Measurements from ENCODE around the gene TNIK.
"Not testable (repeated sequence)": the region's sequence is repeated elsewhere in the genome, so short reads cannot be mapped to it uniquely, and the experiment has no call there.

The TNIK gene

GRCh38 chr3:171384101-171384891, 75.9 kb downstream of the TNIK start:
- no peak for DNase-seq (ENCODE audit: low read depth in 3 of 3)

- no peak for DNase-seq (ENCODE audit: low read depth in 3 of 3)
These were observed 76.8 kb downstream of the TNIK start for GRCh38 chr3:171383206-171384018.

GRCh38 chr3:171382347-171382746, 77.9 kb downstream of the TNIK start:
- not testable (repeated sequence) for DNase-seq (ENCODE audit: low read depth in 3 of 3)

GRCh38 chr3:171380711-171381425, 79.3 kb downstream of the TNIK start:
- no peak for DNase-seq (ENCODE audit: low read depth in 3 of 3)

GRCh38 chr3:171379961-171380483, 80.2 kb downstream of the TNIK start:
- no peak for DNase-seq (ENCODE audit: low read depth in 3 of 3)

GRCh38 chr3:171379281-171379680, 80.9 kb downstream of the TNIK start:
- no peak for DNase-seq (ENCODE audit: low read depth in 3 of 3)

GRCh38 chr3:171378586-171378985, 81.6 kb downstream of the TNIK start:
- no peak for DNase-seq (ENCODE audit: low read depth in 3 of 3)

- no peak for DNase-seq (ENCODE audit: low read depth in 3 of 3)
These were observed 82.3 kb downstream of the TNIK start for GRCh38 chr3:171377859-171378258.

- no peak for DNase-seq (ENCODE audit: low read depth in 3 of 3)
These were observed 83.6 kb downstream of the TNIK start for GRCh38 chr3:171376596-171376947.

- DNase-seq (ENCODE audit: low read depth in 3 of 3), result no peak
These were observed 84.3 kb downstream of the TNIK start for GRCh38 chr3:171375666-171376595.

- DNase-seq (ENCODE audit: low read depth in 3 of 3), result no peak
These were observed 85.4 kb downstream of the TNIK start for GRCh38 chr3:171374661-171375285.

- DNase-seq (ENCODE audit: low read depth in 3 of 3), result no peak
These were observed 85.9 kb downstream of the TNIK start for GRCh38 chr3:171374260-171374659.

GRCh38 chr3:171373711-171374110, 86.5 kb downstream of the TNIK start:
- DNase-seq (ENCODE audit: low read depth in 3 of 3), result no peak

- DNase-seq (ENCODE audit: low read depth in 3 of 3), result no peak
These were observed 87.5 kb downstream of the TNIK start for GRCh38 chr3:171372694-171373093.

GRCh38 chr3:171371354-171371753, 88.9 kb downstream of the TNIK start:
- DNase-seq (ENCODE audit: low read depth in 3 of 3), result no peak

GRCh38 chr3:171369156-171369555, 91.0 kb downstream of the TNIK start:
- DNase-seq (ENCODE audit: low read depth in 3 of 3), result no peak

- not testable (repeated sequence) for DNase-seq (ENCODE audit: low read depth in 3 of 3)
These were observed 93.5 kb downstream of the TNIK start for GRCh38 chr3:171366738-171367137.

- DNase-seq (ENCODE audit: low read depth in 3 of 3), result no peak
These were observed 94.2 kb downstream of the TNIK start for GRCh38 chr3:171366043-171366442.

- no peak for DNase-seq (ENCODE audit: low read depth in 3 of 3)
These were observed 94.7 kb downstream of the TNIK start for GRCh38 chr3:171365489-171365888.

GRCh38 chr3:171364500-171364899, 95.7 kb downstream of the TNIK start:
- no peak for DNase-seq (ENCODE audit: low read depth in 3 of 3)

GRCh38 chr3:171363202-171363601, 97.0 kb downstream of the TNIK start:
- no peak for DNase-seq (ENCODE audit: low read depth in 3 of 3)

All from stimulated activated CD4-positive, alpha-beta T cell treated with anti-CD3 and anti-CD28 coated beads, TNF-alpha, amount 100 ng/mL, for 48 hours (primary cell).